Iris pigment epithelial cell (primary cell): Measurements from ENCODE around the gene TANGO2.

ENCODE experiments used
- DNase-seq: peaks from one replicate; pipeline ENCODE4 v3.0.0-alpha.2; 2011; ENCODE audit warnings: low read depth

The TANGO2 gene

GRCh38 chr22:19996694-19997384, 24.1 kb upstream of the TANGO2 start:
- no peak for DNase-seq

- DNase-seq: no peak
These were observed 23.2 kb upstream of the TANGO2 start for GRCh38 chr22:19997561-19998231.

GRCh38 chr22:19998232-19998951, 22.5 kb upstream of the TANGO2 start:
- no peak for DNase-seq

- no peak for DNase-seq
These were observed 21.7 kb upstream of the TANGO2 start for GRCh38 chr22:19998991-19999820.

- DNase-seq: no peak
These were observed 20.4 kb upstream of the TANGO2 start for GRCh38 chr22:20000246-20001081.

- DNase-seq: peak; percentile 49
These were observed 19.8 kb upstream of the TANGO2 start for GRCh38 chr22:20001082-20001638.

GRCh38 chr22:20002128-20002527, 18.8 kb upstream of the TANGO2 start:
- no peak for DNase-seq

GRCh38 chr22:20002636-20003035, 18.3 kb upstream of the TANGO2 start:
- DNase-seq: no peak

GRCh38 chr22:20003304-20003703, 17.6 kb upstream of the TANGO2 start:
- DNase-seq: no peak

GRCh38 chr22:20004464-20004863, 16.4 kb upstream of the TANGO2 start:
- DNase-seq: no peak

- no peak for DNase-seq
These were observed 12.5 kb upstream of the TANGO2 start for GRCh38 chr22:20008221-20008995.

- no peak for DNase-seq
These were observed 11.9 kb upstream of the TANGO2 start for GRCh38 chr22:20009018-20009491.

GRCh38 chr22:20009582-20010306, 11.2 kb upstream of the TANGO2 start:
- DNase-seq: no peak

- DNase-seq: no peak
These were observed 10.4 kb upstream of the TANGO2 start for GRCh38 chr22:20010307-20011122.

GRCh38 chr22:20011123-20011992, 9.6 kb upstream of the TANGO2 start:
- no peak for DNase-seq

GRCh38 chr22:20011993-20012740, 8.7 kb upstream of the TANGO2 start:
- DNase-seq: no peak
